ENCODE results near the gene TRMT11.

GRCh38 chr6:125952764-125953501 is 33.4 kb upstream of the TRMT11 start:
- peak; percentile 68 for TF ChIP-seq CTCF (IDR thresholded peaks at IDR 0.05; ENCODE audit: low read length)
- no peak for TF ChIP-seq EZH2 (optimal IDR thresholded peaks at IDR 0.05; ENCODE audit: low read depth, low read length)
